Subcutaneous abdominal adipose tissue (tissue), 5 donors: ENCODE measurements around the gene PRR5L.
"Not testable (repeated sequence)": the region's sequence is repeated elsewhere in the genome, so short reads cannot be mapped to it uniquely, and the experiment has no call there.

Source experiments
- H3K27ac ChIP-seq: one replicate; pipeline ENCODE4 v1.7.0; 2013; ENCODE audit warnings: low read depth, mild to moderate bottlenecking, inconsistent platforms, low read length, moderate library complexity
- H3K27me3 ChIP-seq, 5 donors: one replicate each; pipeline ENCODE4 v1.7.0; 2013; ENCODE audit warnings: low read length in 5 of 5, inconsistent platforms in 1 of 5; ENCODE audit not compliant: control insufficient read depth in 5 of 5, insufficient read depth in 4 of 5
- H3K36me3 ChIP-seq, 5 donors: one replicate each; pipeline ENCODE4 v1.7.0; 2013; ENCODE audit warnings: low read length in 5 of 5; ENCODE audit not compliant: control insufficient read depth in 5 of 5, insufficient read depth in 5 of 5
- H3K4me1 ChIP-seq, 5 donors: one replicate each; pipeline ENCODE4 v1.7.0; 2013; ENCODE audit warnings: low read length in 5 of 5, mild to moderate bottlenecking in 3 of 5, moderate library complexity in 1 of 5; ENCODE audit not compliant: control insufficient read depth in 5 of 5, insufficient read depth in 5 of 5
- H3K4me3 ChIP-seq, 5 donors: one replicate each; pipeline ENCODE4 v1.7.0; 2013; ENCODE audit warnings: low read length in 5 of 5, low read depth in 1 of 5
- H3K9ac ChIP-seq, 5 donors: one replicate each; pipeline ENCODE4 v1.7.0; 2013; ENCODE audit warnings: low read length in 5 of 5, mild to moderate bottlenecking in 4 of 5, moderate library complexity in 3 of 5
- H3K9me3 ChIP-seq, 5 donors: one replicate each; pipeline ENCODE4 v1.7.0; 2013; ENCODE audit warnings: low read length in 5 of 5; ENCODE audit not compliant: control insufficient read depth in 5 of 5
- donor health status: healthy.
- donor health status: healthy.
- donor health status: healthy.
- donor health status: healthy.
- donor health status: healthy.

Gene PRR5L

DNA sequence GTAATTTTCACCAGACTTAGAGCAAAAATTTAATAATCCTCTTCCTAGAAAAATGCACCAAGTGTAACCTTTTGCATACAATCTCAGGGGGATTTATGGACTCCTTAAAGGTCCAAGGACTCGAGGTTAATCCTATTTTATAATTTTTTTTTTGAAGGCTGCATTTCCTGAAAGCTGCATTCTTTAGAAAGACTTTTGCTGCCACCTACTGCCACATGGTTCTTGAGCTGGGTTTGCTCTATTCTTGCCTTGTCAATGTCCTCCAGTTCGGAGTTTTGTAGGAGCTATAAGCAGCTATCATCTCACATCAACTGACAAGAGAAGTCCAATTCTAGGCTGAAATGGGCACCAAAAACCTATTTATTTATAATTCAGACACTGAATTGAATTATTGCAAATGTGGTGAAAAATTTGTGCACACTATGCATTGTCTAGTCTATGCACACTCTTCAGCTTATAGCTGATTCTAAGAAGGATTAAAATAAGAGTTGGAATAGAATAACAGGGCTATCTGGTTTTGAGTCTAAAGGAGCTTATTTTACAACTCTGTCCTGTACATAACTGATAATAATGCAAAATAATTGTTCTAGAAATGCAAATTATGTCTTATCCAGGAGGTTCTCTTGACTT lies 182.7 kb downstream of the PRR5L start:
- H3K27ac ChIP-seq: no peak overlapping the region
- peaks cover 0 to 2% (median under 1%) of the 10 kb centered on the region in 5 donors for H3K36me3 ChIP-seq
- H3K27me3 ChIP-seq: no peaks in the 10 kb centered on the region
- H3K4me3 ChIP-seq: no peak overlapping the region
- no peak overlapping the region for H3K9ac ChIP-seq
- H3K4me1 ChIP-seq: peaks cover 0 to 8% (median 3%) of the 10 kb centered on the region in 5 donors
- no peaks in the 10 kb centered on the region for H3K9me3 ChIP-seq

DNA sequence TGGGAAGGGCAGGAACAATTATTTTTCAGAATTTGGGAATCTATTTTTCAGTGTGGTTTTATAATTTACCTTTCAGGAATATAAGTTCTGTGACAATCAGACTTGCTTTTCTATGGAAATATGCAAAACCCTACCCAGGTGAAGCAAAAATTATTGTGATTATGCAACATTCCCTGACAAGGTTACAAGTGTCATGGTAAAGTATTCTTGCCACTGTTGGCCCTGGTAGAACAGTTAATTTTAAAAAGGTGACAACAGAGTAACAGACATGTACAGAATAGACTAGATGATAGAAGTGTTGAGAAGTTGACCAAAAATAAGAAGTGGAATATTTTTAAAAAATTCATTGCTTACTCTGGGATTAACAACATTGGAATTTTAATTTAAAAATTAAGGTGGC lies 184.7 kb downstream of the PRR5L start:
- Histone ChIP-seq H3K4me1 (peaks cover 0 to 15% (median 8%) of the 10 kb centered on the region in 5 donors), H3K27ac (no peak overlapping the region), H3K9me3 (no peaks in the 10 kb centered on the region)

DNA sequence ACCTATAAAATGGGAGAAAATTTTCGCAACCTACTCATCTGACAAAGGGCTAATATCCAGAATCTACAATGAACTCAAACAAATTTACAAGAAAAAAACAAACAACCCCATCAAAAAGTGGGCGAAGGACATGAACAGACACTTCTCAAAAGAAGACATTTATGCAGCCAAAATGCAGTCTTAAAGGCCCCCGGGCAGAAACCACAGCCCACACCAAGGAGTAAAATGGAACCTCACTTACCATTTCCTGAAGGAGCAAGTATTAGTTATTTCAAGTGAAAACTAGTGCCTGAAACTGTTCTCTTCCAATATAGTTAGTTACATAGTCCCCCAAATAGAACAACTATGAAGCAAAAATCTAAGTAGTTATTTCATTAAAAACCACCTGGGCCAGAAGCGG lies 187.0 kb downstream of the PRR5L start:
- H3K9ac ChIP-seq, H3K27me3 ChIP-seq, H3K4me3 ChIP-seq, H3K27ac ChIP-seq, H3K9me3 ChIP-seq: not testable (repeated sequence)
- Histone ChIP-seq H3K36me3 (peaks cover 0 to 13% (median 8%) of the 10 kb centered on the region in 5 donors), H3K4me1 (peaks cover 2 to 23% (median 18%) of the 10 kb centered on the region in 5 donors)

More for the DNA sequence above, 184.7 kb downstream of the PRR5L start:
- Histone ChIP-seq H3K9ac (no peak overlapping the region), H3K27me3 (no peaks in the 10 kb centered on the region), H3K4me3 (no peak overlapping the region), H3K36me3 (peaks cover 0 to 12% (median 5%) of the 10 kb centered on the region in 5 donors)

DNA sequence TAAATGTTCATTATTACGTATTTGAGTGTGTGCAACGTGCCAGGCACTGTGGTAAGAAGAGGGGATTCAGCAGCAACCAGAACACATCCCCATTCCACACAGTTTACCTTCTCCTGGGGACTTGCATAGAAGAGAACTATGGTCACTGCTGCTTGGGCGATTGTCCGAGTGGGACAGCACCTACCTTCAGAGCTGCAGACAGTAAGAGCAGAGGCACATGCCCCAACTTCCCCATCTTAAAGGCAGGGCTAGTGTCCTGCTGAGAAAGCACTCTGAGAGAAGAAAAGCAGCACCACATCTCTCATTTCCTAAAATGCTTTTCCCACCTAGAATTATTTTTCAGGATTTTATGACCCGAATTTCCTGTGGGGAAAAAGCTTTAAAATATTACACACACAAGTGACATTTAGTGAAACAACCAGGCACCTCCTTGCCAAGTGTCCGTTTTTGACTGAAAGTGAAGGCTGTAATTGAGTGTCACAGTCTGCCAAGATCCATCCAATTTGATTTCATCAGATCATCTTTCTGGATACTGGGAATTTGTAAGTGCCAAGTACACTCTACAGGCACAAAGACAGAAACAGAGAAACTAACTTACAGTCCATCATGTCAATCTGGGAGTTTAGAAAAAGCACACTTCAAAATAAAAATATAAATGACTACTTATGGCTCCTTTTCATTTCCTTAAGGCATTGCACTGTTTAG lies 189.4 kb downstream of the PRR5L start:
- Histone ChIP-seq H3K9ac (no peak overlapping the region), H3K4me3 (no peak overlapping the region), H3K27me3 (no peaks in the 10 kb centered on the region), H3K36me3 (peaks cover 13 to 30% (median 23%) of the 10 kb centered on the region in 5 donors), H3K4me1 (peaks cover 2 to 22% (median 12%) of the 10 kb centered on the region in 5 donors), H3K9me3 (no peaks in the 10 kb centered on the region), H3K27ac (no peak overlapping the region)

DNA sequence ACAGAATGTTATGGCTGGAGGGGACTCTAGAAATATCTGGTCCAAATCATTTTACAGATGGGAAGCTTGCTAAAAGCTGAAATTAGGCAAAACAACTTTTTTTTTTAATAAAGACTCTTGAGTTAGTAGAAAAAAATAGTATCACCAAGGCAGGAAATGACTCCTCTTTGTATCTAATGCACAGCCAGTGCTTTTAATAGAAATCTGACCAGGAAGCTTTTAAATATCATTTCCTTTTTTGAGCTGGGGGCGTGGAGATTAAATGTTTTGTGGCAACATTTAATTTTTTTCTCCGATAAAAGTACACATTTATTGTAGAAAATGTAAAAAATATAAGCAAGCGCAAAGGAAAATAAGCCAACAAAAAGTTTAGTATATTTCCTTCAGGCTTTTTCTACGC lies 191.5 kb downstream of the PRR5L start:
- H3K9me3 ChIP-seq: no peaks in the 10 kb centered on the region
- H3K27me3 ChIP-seq: no peaks in the 10 kb centered on the region
- H3K9ac ChIP-seq: no peak overlapping the region
- H3K4me3 ChIP-seq: no peak overlapping the region
- peak overlapping the region; percentile 19 for H3K27ac ChIP-seq
- peaks cover 28 to 47% (median 37%) of the 10 kb centered on the region in 5 donors for H3K36me3 ChIP-seq
- H3K4me1 ChIP-seq: peaks cover 2 to 22% (median 12%) of the 10 kb centered on the region in 5 donors

DNA sequence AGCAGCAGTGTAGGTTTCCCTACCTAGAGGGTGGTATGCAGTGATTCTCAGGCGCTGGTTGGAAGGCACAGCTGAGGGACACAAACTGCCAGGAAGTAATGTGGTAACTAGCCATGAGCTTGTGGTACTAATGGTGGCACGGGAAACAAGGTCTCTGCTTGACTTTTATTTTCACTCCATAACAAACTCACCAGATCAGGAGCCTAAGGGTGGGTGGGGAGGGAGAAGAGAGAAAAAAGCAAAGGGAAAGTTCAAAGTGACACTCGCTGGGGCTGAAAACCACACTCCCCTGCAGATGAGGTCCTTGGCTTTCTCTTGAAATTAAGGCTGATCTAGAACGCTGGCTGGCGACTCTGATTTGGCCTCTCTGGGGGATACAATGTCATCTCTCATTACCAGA lies 192.0 kb downstream of the PRR5L start:
- Histone ChIP-seq H3K36me3 (peaks cover 28 to 47% (median 37%) of the 10 kb centered on the region in 5 donors), H3K4me3 (no peak overlapping the region), H3K9ac (no peak overlapping the region), H3K9me3 (no peaks in the 10 kb centered on the region), H3K27ac (peak overlapping the region; percentile 19), H3K4me1 (peaks cover 2 to 22% (median 12%) of the 10 kb centered on the region in 5 donors), H3K27me3 (no peaks in the 10 kb centered on the region)

DNA sequence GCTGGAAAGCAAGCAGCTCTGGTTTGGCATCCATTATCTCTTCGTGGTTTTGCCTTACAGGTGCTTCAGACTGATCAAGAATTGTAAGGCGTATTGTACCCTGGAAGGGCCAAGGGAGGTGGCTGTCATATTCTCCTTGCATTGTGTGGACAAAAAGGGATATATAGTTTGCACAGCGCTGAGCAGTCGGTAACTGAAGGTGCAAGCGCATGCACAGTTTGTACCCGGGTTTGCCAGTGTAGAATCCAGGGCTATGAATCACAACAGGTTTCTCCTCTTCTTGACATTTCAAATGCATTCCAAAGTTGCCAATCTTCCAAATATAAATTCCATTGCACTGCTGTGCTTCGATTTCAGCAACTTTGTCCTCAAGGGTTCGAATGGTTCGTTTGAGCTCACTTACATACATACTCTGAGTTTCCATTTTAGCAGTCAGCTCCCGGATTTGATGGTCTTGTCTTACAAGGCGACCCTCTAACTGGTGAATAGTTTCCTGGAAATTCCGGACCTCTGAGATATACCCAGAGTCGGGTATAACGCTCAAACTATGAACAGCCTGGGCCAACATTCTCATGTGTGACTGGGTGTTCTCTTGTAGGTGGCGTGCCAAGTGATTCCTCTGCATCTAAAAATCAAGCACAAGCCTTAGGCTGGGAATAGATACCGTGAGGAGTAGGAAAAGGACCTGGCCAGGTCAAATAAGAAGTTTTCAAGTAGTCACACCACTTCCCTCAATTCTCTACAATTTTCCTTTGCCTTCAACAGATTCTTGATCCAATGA lies 194.1 kb downstream of the PRR5L start:
- Histone ChIP-seq H3K36me3 (peaks cover 34 to 57% (median 44%) of the 10 kb centered on the region in 5 donors), H3K27me3 (no peaks in the 10 kb centered on the region), H3K4me1 (peaks cover 2 to 19% (median 12%) of the 10 kb centered on the region in 5 donors), H3K9me3 (no peaks in the 10 kb centered on the region), H3K4me3 (no peak overlapping the region), H3K27ac (no peak overlapping the region), H3K9ac (no peak overlapping the region)

DNA sequence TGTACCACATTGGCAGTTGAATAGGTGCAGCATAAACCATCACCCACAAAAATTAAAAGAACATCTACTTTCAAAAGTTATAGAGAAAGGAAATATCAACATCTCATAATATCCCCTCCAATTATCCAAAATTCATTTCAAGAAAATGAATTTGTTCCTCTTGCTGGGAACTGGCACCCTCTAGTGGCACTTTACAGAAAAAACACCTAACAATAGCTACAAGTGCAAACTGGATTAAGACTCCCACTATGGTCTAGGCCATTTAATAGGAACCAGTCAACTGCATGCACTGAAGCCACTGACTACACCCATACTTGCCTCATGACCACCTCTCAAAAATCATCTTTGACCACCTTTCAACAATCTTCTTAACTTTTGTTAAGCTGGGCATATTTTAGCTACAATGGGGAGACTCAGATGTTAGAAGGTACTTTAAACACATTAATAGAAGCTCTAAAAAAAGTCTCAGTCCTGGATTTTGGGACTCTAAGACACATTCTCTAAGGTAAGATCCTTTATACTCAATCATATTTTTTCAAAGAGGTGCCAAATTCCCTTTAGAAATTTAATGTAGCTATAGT lies 196.7 kb downstream of the PRR5L start:
- Histone ChIP-seq H3K4me3 (no peak overlapping the region), H3K27me3 (no peaks in the 10 kb centered on the region), H3K4me1 (peaks cover 0 to 6% (median 0%) of the 10 kb centered on the region in 5 donors), H3K27ac (no peak overlapping the region), H3K36me3 (peaks cover 47 to 68% (median 53%) of the 10 kb centered on the region in 5 donors), H3K9ac (no peak overlapping the region), H3K9me3 (no peaks in the 10 kb centered on the region)

DNA sequence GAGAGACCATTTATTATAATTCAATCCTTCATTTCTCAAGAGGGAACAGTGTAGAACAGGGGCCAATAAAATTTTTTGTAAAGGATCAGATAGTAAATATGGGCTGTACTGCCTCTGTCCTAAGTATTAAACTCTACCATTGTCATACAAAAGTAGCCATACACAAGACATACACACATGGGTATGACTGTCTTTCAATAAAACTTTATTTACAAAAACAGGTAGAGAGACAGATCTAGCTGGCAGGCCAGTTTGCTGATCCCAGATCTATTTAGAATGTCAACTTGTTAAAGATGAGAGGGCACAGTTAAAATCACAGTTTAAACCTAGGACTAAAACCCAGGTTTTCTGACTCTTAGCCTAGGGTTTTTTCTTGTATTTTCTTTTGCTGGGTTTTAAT lies 197.2 kb downstream of the PRR5L start:
- no peaks in the 10 kb centered on the region for H3K9me3 ChIP-seq
- no peak overlapping the region for H3K4me3 ChIP-seq
- no peaks in the 10 kb centered on the region for H3K27me3 ChIP-seq
- H3K9ac ChIP-seq: no peak overlapping the region
- peaks cover 0 to under 1% (median 0%) of the 10 kb centered on the region in 5 donors for H3K4me1 ChIP-seq
- peaks cover 50 to 73% (median 55%) of the 10 kb centered on the region in 5 donors for H3K36me3 ChIP-seq
- H3K27ac ChIP-seq: no peak overlapping the region
